Measurements from ENCODE around the gene ZNF57.
A peak's percentile ranks its signal among the peaks of the same experiment; 100 is the strongest.
"Not testable (repeated sequence)": the region's sequence is repeated elsewhere in the genome, so short reads cannot be mapped to it uniquely, and the experiment has no call there.

The ZNF57 gene

DNA sequence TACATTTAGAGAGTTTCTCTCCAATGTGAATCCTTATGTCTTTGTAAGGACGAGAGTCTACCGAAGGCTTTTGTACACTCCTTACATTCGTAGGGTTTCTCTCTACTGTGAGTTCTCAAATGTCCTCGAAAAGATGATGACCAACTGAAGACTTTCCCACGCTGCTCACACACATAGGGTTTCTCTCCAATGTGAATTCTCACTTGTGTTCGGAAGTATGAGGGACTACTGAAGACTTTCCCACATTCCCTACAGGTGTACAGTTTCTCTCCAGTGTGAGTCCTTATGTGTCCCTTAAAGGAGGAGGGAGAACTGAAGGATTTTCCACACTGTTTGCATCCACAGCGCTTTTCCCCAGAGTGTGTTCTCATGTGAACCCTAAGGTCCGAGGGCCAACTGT is 4.0 kb upstream of the ZNF57 start:
- no peak for DNase-seq (ENCODE audit: low read depth in 2 of 2)

- DNase-seq (ENCODE audit: low read depth in 2 of 2): no peak
Observed at GRCh38 chr19:2902590-2903218, 2.0 kb downstream of the ZNF57 start.

GRCh38 chr19:2903326-2903725 is 2.6 kb downstream of the ZNF57 start:
- not testable (repeated sequence) for DNase-seq (ENCODE audit: low read depth in 2 of 2)

GRCh38 chr19:2905918-2906519 is 5.3 kb downstream of the ZNF57 start:
- DNase-seq (ENCODE audit: low read depth in 2 of 2): no peak

DNA sequence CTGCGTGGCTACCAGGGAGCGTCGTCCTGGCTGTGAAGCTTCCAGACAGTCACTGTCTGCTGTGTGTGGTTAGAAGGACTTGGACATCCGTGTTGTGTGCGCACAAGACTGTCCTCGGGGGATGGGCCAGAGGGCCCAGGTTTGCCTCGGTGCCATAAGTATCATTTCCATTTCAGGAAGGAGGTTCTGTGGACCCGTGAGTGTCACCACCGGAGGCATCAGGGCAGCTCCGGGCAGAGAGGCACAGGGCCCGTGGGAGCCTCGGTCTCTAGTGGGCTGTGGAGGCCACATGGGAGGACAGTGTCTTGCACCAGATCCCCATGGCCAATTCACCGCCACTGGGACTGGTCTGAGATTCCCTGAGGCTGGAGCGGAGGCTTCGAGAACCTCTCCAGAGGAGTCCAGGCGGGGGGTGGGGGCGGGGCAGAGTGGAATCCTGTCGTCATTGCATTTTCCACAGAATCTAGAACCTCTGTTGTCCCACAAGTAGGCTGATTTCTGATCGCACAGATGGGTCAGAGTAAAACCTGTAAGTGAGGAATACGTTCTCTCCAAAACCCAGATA is 6.0 kb downstream of the ZNF57 start:
- DNase-seq (ENCODE audit: low read depth in 2 of 2): no peak

DNA sequence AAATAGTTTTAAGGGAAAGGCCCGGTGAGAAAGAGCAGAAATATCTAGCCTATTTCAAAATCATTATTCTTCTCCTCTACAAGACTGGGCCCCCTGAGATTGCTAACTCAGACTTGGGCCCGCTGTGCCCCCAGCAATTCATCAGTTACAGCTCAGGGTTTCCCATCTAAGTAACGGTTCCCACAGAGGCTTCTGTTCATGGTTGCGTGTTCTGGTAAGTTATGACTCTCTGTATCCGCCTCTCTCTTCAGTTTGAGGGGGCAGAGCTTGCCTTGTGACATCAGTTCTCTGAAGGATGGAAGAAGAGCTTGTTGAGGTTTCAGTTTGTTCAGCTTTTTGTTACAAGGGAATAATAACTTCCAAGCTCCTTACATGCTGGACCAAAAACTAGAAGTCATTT is 11.6 kb downstream of the ZNF57 start:
- no peak for DNase-seq (ENCODE audit: low read depth in 2 of 2)

DNA sequence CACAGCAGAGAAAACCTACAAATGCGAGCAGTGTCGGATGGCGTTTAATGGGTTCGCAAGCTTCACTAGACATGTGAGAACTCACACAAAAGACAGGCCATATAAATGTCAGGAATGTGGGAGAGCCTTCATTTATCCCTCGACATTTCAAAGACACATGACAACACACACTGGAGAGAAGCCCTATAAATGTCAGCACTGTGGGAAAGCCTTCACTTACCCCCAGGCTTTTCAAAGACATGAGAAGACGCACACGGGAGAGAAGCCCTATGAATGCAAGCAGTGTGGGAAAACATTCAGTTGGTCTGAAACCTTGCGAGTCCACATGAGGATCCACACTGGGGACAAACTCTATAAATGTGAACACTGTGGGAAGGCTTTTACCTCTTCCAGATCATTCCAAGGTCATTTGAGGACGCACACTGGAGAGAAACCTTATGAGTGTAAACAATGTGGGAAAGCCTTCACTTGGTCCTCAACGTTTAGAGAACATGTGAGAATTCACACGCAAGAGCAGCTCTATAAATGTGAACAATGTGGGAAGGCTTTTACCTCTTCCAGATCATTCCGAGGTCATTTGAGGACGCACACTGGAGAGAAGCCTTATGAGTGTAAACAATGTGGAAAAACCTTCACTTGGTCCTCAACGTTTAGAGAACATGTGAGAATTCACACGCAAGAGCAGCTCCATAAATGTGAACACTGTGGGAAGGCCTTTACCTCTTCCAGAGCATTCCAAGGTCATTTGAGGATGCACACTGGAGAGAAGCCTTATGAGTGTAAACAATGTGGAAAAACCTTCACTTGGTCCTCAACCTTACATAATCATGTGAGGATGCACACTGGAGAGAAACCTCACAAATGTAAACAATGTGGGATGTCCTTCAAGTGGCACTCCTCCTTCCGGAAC is 16.8 kb downstream of the ZNF57 start:
- DNase-seq (ENCODE audit: low read depth in 2 of 2): no peak

DNA sequence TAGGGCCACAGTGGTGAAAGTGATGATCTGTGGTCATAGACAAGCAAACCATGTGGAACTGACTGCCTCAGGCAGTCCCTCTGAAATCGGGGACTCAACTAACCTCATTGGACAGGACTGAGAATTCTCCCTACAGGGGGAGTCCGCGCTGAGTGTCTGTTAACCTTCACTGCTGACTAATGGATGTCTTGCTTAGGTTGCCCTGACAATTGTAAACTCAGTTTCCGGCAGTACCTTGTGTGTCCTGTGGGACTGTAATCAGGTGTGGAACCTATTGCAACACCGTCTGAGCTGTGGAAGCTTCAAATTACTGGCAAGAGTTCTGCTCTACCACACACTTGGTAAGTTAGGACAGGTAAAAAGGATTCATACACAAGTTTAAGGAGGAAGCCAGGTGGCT is 22.3 kb downstream of the ZNF57 start:
- DNase-seq (ENCODE audit: low read depth in 2 of 2): no peak

DNA sequence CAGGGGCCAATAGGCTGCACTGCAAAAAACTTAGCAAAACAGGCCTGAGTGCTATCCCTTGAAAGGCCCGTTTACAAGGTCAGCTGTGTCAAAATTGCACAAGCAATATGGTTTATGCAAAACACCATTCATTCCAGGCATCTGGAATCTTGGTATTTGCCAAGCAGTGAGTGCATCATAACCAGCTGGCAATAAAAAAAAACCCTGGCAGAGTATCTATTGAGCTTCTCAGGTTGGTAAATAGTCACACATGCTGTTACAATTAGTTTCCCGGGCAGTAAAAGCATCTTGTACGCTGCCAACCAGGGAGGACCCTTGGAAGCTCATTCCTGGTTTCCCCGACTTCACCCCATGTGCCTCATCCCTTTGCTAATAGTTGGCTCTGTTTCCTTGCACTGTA is 22.8 kb downstream of the ZNF57 start:
- DNase-seq (ENCODE audit: low read depth in 2 of 2): no peak

GRCh38 chr19:2926341-2927031 is 25.8 kb downstream of the ZNF57 start:
- no peak for DNase-seq (ENCODE audit: low read depth in 2 of 2)

GRCh38 chr19:2927032-2927430 is 26.3 kb downstream of the ZNF57 start:
- DNase-seq (ENCODE audit: low read depth in 2 of 2): no peak

- no peak for DNase-seq (ENCODE audit: low read depth in 2 of 2)
Observed at GRCh38 chr19:2933490-2933910, 32.8 kb downstream of the ZNF57 start.

DNA sequence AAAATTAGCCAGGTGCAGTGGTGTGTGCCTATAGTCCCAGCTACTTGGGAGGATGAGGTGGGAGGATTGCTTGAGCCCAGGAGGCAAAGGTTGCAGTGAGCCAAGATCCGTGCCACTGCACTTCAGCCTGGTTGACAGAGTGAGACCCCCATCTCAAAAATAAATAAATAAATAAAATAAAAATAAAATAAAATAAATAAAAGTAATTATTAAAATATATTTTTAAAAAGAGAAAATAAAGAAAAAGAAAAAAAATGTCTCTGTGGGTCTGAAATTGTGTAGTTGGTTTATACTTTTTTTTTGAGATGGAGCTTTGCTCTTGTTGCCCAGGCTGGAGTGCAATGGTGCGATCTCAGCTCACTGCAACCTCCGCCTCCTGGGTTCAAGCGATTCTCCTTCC is 35.1 kb downstream of the ZNF57 start:
- DNase-seq (ENCODE audit: low read depth in 2 of 2): not testable (repeated sequence)

DNA sequence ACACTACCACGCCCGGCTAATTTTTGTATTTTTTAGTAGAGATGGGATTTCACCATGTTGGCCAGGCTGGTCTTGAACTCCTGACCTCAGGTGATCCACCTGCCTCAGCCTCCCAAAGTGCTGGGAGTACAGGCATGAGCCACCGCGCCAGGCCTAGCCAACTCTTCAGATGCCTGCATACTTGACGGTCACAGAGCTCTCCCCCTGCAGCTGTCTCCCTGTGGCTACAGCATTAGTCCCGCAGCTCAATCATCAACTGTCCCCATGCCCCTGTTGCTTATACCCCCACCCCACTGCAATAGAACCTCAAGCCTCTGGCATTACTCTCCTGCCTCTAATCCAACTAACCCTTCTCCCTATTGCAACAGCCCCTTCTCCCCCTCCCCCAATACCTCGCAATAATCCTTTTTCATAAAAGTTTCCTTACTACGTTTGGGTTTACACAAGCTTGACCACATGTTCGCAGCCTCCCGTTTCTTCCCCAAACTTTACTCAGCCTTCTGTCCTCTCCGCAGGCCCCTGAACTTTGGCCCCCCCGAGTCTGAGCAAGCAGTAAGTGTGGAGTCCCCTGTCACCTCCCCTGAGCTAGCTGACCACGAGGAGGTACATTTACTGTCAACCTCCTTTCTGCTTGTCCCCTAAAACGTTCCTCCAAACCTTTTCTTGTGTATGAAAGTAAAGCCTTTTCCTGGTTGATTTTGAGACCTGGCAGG is 42.4 kb downstream of the ZNF57 start:
- DNase-seq (ENCODE audit: low read depth in 2 of 2): no peak

DNA sequence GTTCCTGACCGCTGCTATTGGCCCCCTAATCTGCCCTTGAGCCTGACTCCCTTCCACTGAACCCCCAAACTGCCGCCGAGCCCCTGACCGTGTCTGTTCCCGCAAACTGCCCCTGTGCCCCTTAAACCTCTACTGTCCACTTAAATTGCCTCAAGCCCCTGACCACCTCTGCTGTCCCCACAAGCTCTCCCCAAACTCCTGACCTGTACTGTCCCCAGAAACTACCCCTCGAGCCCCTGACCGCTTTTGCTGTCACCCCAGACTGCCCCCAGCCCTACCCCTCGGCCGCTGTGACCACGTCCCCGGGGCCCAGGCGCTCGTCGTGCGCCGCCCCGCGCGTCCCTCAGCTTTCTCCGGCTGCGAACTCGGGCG is 43.7 kb downstream of the ZNF57 start:
- DNase-seq (ENCODE audit: low read depth in 2 of 2): no peak

DNA sequence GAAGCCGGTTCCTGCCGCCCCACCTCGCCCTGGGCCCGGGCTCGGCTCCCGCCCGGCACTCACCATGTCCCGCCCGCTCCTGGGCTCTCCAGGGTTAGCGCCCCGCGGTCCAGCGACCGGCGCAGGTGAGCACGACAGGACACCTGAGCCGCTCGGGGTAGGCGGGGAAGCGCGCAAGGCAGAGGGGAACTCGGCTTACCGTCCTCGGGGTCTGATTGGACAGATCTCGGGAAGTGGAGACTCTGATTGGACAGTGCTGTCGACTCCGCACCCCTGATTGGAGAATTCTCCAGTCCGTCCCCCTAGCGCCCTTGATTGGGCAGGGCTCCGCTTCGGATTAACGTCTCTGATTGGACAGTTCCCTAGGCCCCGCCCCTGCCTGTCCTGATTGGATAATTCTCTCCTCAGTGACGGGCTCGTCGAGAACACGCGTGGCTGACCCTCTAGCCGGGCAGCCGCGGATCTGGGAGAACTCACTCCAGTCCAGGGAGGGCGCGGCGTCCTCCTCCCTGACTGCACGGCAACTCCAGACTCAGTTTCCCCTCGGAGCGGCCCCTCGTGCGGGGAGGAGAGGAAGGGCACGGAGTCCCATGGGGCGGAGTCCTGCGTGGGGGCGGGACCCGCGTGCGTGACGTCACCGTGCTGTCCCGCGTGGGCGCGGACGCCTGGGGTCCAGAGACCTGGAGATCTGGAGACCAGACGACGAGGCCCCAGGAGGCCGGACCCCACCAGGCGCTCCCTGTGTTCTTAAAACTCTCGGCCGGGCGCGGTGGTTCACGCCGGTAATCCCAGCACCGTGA is 44.2 kb downstream of the ZNF57 start, which contains the start of gene ZNF77:
Gene ZNF77 (minus strand): TSS at position 197 of the 800 bp plus-strand sequence. CDS start 131 bp downstream, at position 66.
- DNase-seq (ENCODE audit: low read depth in 2 of 2): peak; percentile 97 to 98

DNA sequence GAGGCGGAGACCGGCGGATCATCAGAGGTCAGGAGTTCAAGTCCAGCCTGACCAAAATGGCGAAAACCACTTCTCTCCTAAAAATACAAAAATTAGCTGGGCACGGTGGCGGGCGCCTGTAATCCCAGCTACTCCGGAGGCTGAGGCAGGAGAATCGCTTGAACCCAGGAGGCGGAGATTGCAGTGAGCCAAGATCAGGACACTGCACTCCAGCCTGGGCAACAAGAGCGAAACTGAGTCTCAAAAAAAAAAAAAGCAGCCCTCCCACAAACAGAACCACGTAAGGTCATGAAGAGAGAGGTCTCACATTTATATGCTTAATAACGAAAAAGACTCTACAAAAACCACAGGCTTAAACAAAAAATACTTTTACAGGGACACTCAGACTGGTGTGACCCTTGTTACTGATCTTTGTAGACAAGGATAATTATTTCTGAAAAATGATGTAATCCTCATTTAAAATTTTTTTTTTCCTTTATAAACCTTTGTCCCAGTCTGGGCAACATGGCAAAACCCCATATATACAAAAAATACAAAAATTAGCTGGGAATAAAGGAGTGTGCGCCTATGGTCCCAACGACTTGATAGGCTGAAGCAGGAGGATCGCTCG is 45.0 kb downstream of the ZNF57 start:
- DNase-seq (ENCODE audit: low read depth in 2 of 2): no peak

DNA sequence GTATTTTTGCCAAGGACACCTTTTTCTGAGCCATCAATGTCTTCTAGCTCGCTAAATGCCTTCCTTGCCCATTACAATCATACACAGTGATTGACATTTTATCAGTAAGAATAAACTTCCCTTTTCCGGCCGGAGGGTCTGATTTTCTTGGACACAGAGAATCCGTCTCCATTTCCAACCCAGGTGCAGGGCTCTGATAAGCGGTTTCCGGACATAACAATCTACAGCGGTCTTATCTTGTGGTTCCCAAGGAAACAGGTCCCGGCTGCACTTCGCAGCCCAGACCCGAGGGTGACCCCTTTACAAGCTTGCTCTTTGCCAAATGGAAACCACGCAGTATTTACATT is 49.2 kb downstream of the ZNF57 start:
- DNase-seq (ENCODE audit: low read depth in 2 of 2): no peak

GRCh38 chr19:2950286-2951124 is 49.8 kb downstream of the ZNF57 start:
- peak; percentile 100 for DNase-seq (ENCODE audit: low read depth in 2 of 2)

Data from stimulated activated CD4-positive, alpha-beta T cell treated with anti-CD3 and anti-CD28 coated beads, Interleukin-1b, Interleukin-23, amount 100 ng/mL, for 4 hours (primary cell).